NCI-H2081 (cell line): ENCODE results near the gene ZDHHC13.

Experiments used
- DNase-seq, 2 experiments: peaks; one replicate each; lab custom pipeline; 2025; lab: John Stamatoyannopoulos, UW

Gene ZDHHC13

DNA sequence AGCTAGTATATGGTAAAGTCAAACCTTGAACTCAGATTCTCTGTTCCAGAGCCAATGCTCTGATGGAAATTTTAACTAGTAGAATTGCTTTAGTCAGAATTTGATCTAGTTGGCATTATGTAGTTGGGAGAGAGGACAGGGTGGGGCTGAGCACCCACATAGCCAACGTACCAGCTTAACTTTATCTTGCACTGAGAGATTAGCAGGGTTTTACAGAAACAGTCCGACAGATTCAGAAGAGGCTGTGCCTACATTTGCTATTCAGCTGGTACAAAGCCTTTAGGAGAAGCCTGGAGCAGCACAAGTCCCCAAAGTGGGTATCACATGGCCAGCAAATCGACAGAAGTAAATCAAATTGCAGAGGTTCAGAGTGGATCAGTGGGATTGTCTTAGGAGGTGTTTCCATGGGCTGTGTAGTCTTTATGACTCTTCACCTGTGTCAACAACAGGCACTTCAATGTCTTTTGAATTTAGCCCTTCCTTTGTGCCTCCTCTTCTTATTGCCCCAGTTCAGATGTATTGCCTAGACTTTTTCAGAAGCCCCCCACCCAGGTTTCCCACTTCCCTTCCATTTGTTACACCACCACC, 92.1 kb downstream of the ZDHHC13 start:
- DNase-seq = no peak

DNA sequence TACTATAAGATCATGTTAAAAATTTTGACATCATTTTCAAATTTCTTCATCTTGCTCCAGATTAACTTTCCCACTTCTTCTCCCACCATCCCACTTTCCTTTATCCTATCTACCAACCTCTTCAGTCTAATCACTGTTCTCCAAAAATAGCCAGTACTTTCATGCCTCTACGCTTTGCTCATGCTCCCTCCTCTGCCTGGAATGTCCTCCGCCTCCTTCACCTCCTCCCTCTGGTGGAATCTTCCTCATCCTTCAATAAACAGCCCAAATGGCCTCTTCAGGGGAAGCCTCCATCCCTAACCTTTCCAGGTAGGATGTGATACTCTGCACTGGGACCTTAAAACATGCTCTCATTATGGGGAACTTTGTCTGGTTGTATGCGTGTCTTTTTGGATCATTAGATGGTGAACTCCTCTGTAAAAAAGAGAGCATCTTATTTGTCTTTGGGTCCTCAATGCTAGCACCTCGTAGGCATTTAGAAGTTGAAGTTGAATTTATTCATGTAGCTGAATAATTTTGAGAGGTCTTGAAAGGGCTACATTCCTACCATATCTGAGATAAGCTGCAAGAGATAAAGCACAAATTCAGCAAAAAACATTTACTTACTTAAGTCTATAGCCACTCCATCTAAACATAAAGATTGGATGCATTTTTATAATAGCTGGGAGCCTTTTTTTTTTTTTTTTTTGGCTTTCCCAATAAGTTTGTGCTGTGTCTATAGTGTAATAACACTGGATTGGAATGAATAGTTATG, 92.8 kb downstream of the ZDHHC13 start:
- no peak for DNase-seq

DNA sequence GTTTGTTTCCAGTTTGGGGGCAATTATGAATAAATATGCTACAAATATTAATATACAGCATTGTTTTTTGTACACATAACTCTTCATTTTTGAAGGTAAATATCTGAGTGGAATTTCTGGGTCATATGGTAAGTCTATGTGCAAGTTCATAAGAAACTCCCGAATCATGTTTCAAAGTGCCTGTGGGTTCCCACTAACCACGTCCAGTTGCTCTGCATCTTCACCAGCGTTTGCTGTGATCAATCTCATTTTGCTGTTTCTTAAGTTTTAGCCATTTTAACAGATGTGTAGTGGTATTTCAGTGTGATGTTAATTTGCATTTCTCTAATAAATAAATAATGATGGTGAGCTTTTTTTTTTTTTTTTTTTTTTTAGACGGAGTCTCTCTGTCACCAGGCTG, 99.1 kb downstream of the ZDHHC13 start:
- no peak for DNase-seq

DNA sequence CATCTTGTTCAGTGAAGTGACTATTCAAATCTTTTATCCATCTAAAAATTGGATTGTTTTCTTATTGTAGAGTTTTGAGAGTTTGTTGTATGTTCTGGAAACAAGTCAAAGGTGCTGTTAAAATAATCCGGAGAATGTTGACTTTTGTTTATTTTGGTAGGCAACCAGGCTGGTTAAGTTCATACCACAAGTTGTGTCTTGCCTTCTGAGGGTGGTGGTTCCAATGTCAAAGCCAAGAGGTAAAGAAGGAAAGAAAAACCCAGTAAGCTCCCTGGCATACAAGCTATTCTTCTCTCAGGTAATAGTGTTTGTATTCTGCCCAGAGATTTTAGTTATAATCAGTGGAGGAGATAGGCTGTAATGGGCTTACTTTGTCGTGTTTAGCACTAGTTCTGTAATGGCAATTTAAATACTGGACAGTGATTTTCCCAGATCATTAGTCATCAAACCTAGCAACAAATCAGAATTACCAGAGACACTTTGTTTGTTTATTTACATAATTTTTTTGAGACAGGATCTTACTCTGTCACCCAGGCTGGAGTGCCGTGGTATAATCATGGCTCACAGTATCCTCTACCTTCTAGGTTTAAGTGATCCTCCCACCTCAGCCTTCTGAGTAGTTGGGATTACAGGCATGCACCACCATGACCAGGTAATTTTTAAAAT, 99.9 kb downstream of the ZDHHC13 start:
- no peak for DNase-seq

DNA sequence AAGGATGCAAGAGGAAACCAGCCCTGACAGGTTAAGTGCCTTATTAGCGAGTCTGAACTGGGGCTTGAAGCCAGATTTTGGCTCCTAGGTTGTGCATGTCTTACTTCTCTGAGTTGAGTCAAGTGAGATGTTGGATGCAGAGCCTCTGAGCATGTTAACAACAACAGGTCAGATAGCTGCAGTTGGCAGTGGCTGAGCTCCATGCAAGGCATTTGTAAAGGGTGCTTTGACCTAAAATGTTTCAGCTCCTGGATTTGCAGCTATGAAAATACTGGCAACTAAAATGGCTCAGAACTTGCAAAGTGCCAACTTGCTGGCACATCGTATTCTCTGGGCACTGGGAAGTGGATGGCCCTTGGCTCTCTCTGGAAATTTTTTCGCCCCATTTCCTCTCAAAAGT, 101.2 kb downstream of the ZDHHC13 start:
- DNase-seq = no peak

DNA sequence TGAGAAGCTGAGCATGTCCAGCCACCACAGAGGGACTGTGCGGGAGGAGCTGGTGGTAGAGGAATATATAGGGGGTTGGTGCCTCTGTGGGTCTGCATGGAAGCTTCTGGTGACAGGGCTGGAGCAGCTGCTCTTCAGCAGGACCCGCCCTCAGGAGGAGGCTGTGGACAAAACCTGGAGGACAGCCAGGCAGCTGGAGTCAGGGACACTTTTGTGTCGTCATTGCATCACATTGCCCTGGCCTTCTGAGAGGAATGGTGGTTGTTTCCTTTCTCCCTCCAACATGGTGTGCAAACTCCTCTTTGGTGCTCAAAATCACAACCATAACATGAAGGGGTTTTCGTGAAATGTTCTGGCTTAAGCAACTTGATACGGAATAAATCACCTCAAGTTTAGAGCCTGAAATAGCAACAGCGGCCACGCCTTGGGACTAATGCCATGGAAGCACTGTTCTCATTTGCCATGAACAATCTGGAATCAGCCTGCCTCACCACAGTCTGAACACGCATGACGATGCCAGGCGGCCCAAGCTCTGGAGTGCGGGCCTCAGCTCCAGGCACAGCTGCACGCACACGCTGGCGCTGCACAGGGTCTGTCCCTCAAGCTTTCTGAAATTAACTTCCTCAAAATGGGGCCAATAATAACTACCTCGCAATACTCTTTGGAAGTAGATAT, 102.0 kb downstream of the ZDHHC13 start:
- no peak for DNase-seq

DNA sequence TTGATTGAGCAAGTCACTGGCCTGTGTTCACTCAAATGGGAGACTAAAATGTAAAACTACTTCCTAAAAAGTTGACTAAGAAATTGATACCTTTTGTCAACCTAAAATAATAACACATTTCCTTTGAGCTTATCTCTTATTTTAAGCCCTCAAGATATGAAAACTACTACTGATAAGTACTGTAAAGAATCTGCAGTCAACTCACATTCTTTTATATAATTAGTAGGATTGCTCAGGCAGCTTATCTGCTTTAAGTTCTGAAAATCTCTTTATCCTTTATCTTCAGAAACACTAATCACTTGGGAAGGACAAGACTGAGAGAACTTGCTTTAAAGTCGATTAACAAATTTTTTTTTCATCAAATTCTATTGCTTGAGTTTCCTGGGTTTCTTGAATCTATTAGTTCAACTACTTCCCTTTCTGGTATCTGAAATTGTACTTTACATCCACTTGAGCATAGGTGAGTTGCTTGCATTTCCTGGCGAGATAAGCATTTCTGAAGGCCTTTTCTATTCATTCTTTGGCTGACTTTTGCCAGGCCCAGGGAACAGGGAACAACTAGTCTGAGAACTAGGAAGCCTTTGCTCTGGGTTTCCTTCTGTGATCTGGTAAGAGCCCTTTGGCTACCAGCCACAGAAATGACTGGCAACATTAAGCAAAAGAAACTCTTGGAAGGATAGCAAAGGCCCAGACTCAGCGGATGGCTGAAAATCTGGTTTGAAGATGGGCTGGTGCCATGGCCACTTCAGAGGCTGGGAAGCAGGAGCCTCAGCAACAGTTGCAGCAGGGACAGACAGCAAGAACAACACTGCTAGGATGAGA, 104.1 kb downstream of the ZDHHC13 start:
- DNase-seq = no peak

DNA sequence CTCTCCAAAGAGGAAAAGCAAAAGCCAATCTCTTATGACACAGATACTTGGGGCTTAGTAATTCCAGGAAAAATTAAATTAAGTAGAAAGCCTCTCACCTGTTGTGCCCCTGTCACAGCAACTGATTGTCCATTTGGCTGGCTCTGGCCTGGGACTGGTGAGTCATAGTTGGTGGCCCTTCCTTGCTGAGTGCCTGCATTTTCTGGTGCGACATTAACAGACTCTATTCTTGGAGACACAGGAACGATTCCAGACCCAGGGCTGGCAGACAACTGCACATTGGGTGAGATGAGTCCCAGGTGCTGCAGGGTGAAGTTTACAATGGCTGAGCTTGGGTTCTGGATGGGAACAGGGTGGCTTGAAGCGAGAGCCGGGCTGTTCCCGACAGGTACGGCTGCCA, 108.2 kb downstream of the ZDHHC13 start:
- DNase-seq = no peak

DNA sequence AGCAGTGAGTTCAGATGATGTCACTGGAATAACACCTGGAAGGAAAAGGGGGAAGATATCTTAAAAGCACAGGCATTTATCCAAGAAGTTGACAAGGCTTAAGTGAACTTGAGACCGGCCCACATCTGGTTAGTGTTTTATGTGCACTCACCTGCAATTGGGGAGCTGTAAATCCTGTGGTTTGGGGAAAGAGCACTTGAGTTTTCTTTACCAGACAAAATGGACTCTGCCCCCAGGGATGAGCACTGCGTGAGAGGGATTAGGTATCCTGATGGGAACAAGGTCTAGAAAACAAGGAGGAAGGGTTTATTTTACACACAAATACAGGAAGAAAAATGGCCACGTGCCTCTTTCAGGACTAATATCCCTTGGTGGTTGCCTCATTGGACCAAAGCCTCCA, 108.6 kb downstream of the ZDHHC13 start:
- DNase-seq = no peak
